Spinal cord (tissue), 10 donors: ENCODE data around the gene CNTNAP4. TPM values are rescaled to one million over a fixed set of nuclear protein-coding genes. Genes with fewer than 3 reads are reported as not detected.

Experiments
- DNase-seq, 6 donors: peaks; one replicate each; pipeline versions ENCODE4 v3.0.0 to v3.0.0-alpha.2; 2013 to 2015; ENCODE audit warnings: low spot score in 6 of 6, low read depth in 4 of 6
- H3K27ac ChIP-seq: one replicate; pipeline ENCODE4 v1.5.1; 2013; ENCODE audit warnings: low read depth, low read length, control low read depth
- H3K27me3 ChIP-seq: one replicate; pipeline ENCODE4 v1.6.1; 2013; ENCODE audit warnings: low read length; ENCODE audit not compliant: control insufficient read depth, insufficient read depth
- H3K36me3 ChIP-seq: one replicate; pipeline ENCODE4 v1.6.1; 2013; ENCODE audit warnings: low read length; ENCODE audit not compliant: control insufficient read depth, insufficient read depth
- H3K4me1 ChIP-seq: one replicate; pipeline ENCODE4 v1.6.1; 2013; ENCODE audit warnings: low read length; ENCODE audit not compliant: control insufficient read depth, insufficient read depth
- H3K4me3 ChIP-seq: one replicate; pipeline ENCODE4 v1.5.1; 2013; ENCODE audit warnings: low read depth, low read length, control low read depth
- H3K9me3 ChIP-seq: one replicate; pipeline ENCODE4 v1.6.1; 2013; ENCODE audit warnings: low read length; ENCODE audit not compliant: control insufficient read depth, insufficient read depth
- WGBS: methylation state at CpG from one replicate; pipeline ENCODE4 v1.1.5; 2013; ENCODE audit warnings: missing lambda C conversion rate; ENCODE audit not compliant: insufficient coverage; 5-methylcytosine and 5-hydroxymethylcytosine counted together
- polyA plus RNA-seq, 2 donors: library from polyadenylated mRNA; unstranded; fragments of 120-200 nt; gene quantifications; one replicate each; pipeline ENCODE4 v1.2.1, GENCODE V29; 2013; ENCODE audit not compliant: insufficient read length in 2 of 2
- total RNA-seq, 2 donors: library from RNA; depleted of rRNA in 1 of 2; stranded (reverse); fragments of 120-200 nt in 1 of 2; fragments of >200 nt in 1 of 2; gene quantifications; one replicate each; pipeline versions ENCODE4 v1.2.3 to v1.2.4, GENCODE V29; 2013 to 2014
- donor health status: healthy.

Gene CNTNAP4
- total and polyA plus RNA-seq, 4 donors = 17.3 to 56.0 (median 42.0) TPM

- H3K4me1 ChIP-seq = no peaks in the 10 kb centered on the region
- no peak overlapping the region for H3K4me3 ChIP-seq
- H3K9me3 ChIP-seq = no peaks in the 10 kb centered on the region
- 100% methylated on average over 1 of the region's 2 CpGs for WGBS
- no peak overlapping the region for H3K27ac ChIP-seq
- no peaks in the 10 kb centered on the region for H3K36me3 ChIP-seq
- H3K27me3 ChIP-seq = no peaks in the 10 kb centered on the region
- no peak for DNase-seq
Measured at GRCh38 chr16:76459111-76459510, 181.9 kb downstream of the CNTNAP4 start.

- H3K9me3 ChIP-seq = no peaks in the 10 kb centered on the region
- H3K36me3 ChIP-seq = no peaks in the 10 kb centered on the region
- no peak for DNase-seq
- no peak overlapping the region for H3K4me3 ChIP-seq
- no peak overlapping the region for H3K27ac ChIP-seq
- 71% methylated on average over 3 of the region's 8 CpGs for WGBS
- H3K4me1 ChIP-seq = no peaks in the 10 kb centered on the region
- no peaks in the 10 kb centered on the region for H3K27me3 ChIP-seq
Measured at GRCh38 chr16:76461836-76462235, 184.6 kb downstream of the CNTNAP4 start.

GRCh38 chr16:76464955-76465620, 187.9 kb downstream of the CNTNAP4 start:
- Histone ChIP-seq H3K4me3 (no peak overlapping the region), H3K9me3 (no peaks in the 10 kb centered on the region), H3K4me1 (no peaks in the 10 kb centered on the region), H3K27ac (no peak overlapping the region), H3K27me3 (no peaks in the 10 kb centered on the region), H3K36me3 (no peaks in the 10 kb centered on the region)
- 78% methylated on average over 2 of the region's 3 CpGs for WGBS
- no peak for DNase-seq

- no peaks in the 10 kb centered on the region for H3K27me3 ChIP-seq
- H3K9me3 ChIP-seq = no peaks in the 10 kb centered on the region
- H3K27ac ChIP-seq = no peak overlapping the region
- no peak for DNase-seq
- H3K4me3 ChIP-seq = no peak overlapping the region
- H3K36me3 ChIP-seq = no peaks in the 10 kb centered on the region
- H3K4me1 ChIP-seq = no peaks in the 10 kb centered on the region
Measured at GRCh38 chr16:76466871-76467270, 189.7 kb downstream of the CNTNAP4 start.

GRCh38 chr16:76474048-76474447, 196.8 kb downstream of the CNTNAP4 start:
- H3K27ac ChIP-seq = no peak overlapping the region
- no peaks in the 10 kb centered on the region for H3K27me3 ChIP-seq
- no peak for DNase-seq
- H3K4me1 ChIP-seq = no peaks in the 10 kb centered on the region
- no peak overlapping the region for H3K4me3 ChIP-seq
- H3K9me3 ChIP-seq = no peaks in the 10 kb centered on the region
- H3K36me3 ChIP-seq = no peaks in the 10 kb centered on the region
- no CpG with 5 or more reads among the region's 2 CpGs for WGBS

- H3K9me3 ChIP-seq = no peaks in the 10 kb centered on the region
- no CpG with 5 or more reads among the region's 4 CpGs for WGBS
- DNase-seq = peak in 1 of 6 donors; percentile 49
- no peak overlapping the region for H3K4me3 ChIP-seq
- H3K27ac ChIP-seq = no peak overlapping the region
- H3K36me3 ChIP-seq = no peaks in the 10 kb centered on the region
- no peaks in the 10 kb centered on the region for H3K27me3 ChIP-seq
- H3K4me1 ChIP-seq = no peaks in the 10 kb centered on the region
Measured at GRCh38 chr16:76478105-76478504, 200.9 kb downstream of the CNTNAP4 start.

- H3K27me3 ChIP-seq = no peaks in the 10 kb centered on the region
- H3K4me3 ChIP-seq = no peak overlapping the region
- peak overlapping the region; percentile 71 for H3K27ac ChIP-seq
Measured at GRCh38 chr16:76483307-76483909, 206.2 kb downstream of the CNTNAP4 start.

GRCh38 chr16:76484020-76484419, 206.8 kb downstream of the CNTNAP4 start:
- Histone ChIP-seq H3K4me1 (no peaks in the 10 kb centered on the region), H3K9me3 (no peaks in the 10 kb centered on the region), H3K27ac (no peak overlapping the region), H3K4me3 (no peak overlapping the region), H3K36me3 (no peaks in the 10 kb centered on the region), H3K27me3 (no peaks in the 10 kb centered on the region)
- no peak for DNase-seq
- 71% methylated on average over 1 of the region's 1 CpG for WGBS

More at GRCh38 chr16:76483307-76483909, 206.2 kb downstream of the CNTNAP4 start:
- Histone ChIP-seq H3K4me1 (no peaks in the 10 kb centered on the region), H3K36me3 (no peaks in the 10 kb centered on the region), H3K9me3 (no peaks in the 10 kb centered on the region)
- 27% methylated on average over 2 of the region's 8 CpGs for WGBS
- DNase-seq = peak in 3 of 6 donors; percentile 7 to 66 (median 42)

GRCh38 chr16:76486740-76487139, 209.5 kb downstream of the CNTNAP4 start:
- Histone ChIP-seq H3K4me1 (no peaks in the 10 kb centered on the region), H3K4me3 (no peak overlapping the region), H3K9me3 (no peaks in the 10 kb centered on the region), H3K27me3 (no peaks in the 10 kb centered on the region), H3K36me3 (no peaks in the 10 kb centered on the region), H3K27ac (no peak overlapping the region)
- 100% methylated on average over 1 of the region's 1 CpG for WGBS
- no peak for DNase-seq

- WGBS = 100% methylated on average over 1 of the region's 6 CpGs
- DNase-seq = no peak
- Histone ChIP-seq H3K27ac (no peak overlapping the region), H3K27me3 (no peaks in the 10 kb centered on the region), H3K4me3 (no peak overlapping the region), H3K4me1 (no peaks in the 10 kb centered on the region), H3K9me3 (no peaks in the 10 kb centered on the region), H3K36me3 (no peaks in the 10 kb centered on the region)
Measured at GRCh38 chr16:76487411-76488064, 210.3 kb downstream of the CNTNAP4 start.
